HCT116 (cell line): ENCODE data around the gene GCC1. TPM values are rescaled to one million over a fixed set of nuclear protein-coding genes. Genes with fewer than 3 reads are reported as not detected.

Experiments
- ATAC-seq: fragments of 200-7000 bp; cut with Tn5 transposase; 2 replicates; pipeline ENCODE4 v1.9.1; 2020; ENCODE audit warnings: mild to moderate bottlenecking, moderate library complexity
- BruUV-seq: library from RNA; stranded (reverse); fragments of 400-500 nt; replicated peaks from 2 replicates; lab custom pipeline; 2021; lab: Mats Ljungman, UMichigan
- CTCF ChIA-PET: fragments of 300-600 bp; sonication (Branson Sonifier 250); formaldehyde crosslinking; loops from one replicate; lab custom pipeline; 2021; ENCODE audit warnings: antibody characterized with exemption; lab: Charles Lee
- POLR2A ChIA-PET: fragments of 300-600, 350-600 bp; sonication (Branson Sonifier 250); formaldehyde crosslinking; loops from one replicate; lab custom pipeline; 2021; ENCODE audit warnings: antibody characterized with exemption; lab: Charles Lee
- RAD21 ChIA-PET, 2 experiments: fragments of 300-600 bp; sonication (Branson Sonifier 250); formaldehyde crosslinking; loops; one replicate each; lab custom pipeline; 2023; ENCODE audit warnings: low total read pairs in 2 of 2; ENCODE audit not compliant: uncharacterized antibody in 2 of 2, unreplicated experiment in 2 of 2, low non-redundant PET in 1 of 2; lab: Charles Lee
- DNase-seq: peaks from one replicate; pipeline ENCODE4 v3.0.0-alpha.2; 2010; ENCODE audit warnings: low read depth, low spot score
- H2AFZ ChIP-seq: fragments of 200-600 bp; shearing (Covaris generic), sonication (generic); 2 replicates; pipeline ENCODE4 v1.6.1; 2017; ENCODE audit warnings: low read depth, mixed run types, mixed read lengths, antibody characterized with exemption, low read length; ENCODE audit not compliant: poor library complexity, severe bottlenecking
- H3K27ac ChIP-seq: 2 replicates; pipeline ENCODE4 v1.5.1; 2012; ENCODE audit warnings: low read depth, low read length
- H3K27me3 ChIP-seq: fragments of 200-600 bp; sonication (generic); 2 replicates; pipeline ENCODE4 v1.6.1; 2016; ENCODE audit warnings: mixed run types, low read length, mixed read lengths; ENCODE audit not compliant: insufficient read depth
- H3K36me3 ChIP-seq, 2 experiments: fragments of 200-500 bp in 1 of 2; fragments of 200-600 bp in 1 of 2; sonication (Bioruptor generic) in 1 of 2; sonication (generic) in 1 of 2; 2 replicates each; pipeline versions ENCODE4 v1.5.1 to v1.6.1; 2014 to 2016; ENCODE audit warnings: low read length in 2 of 2, inconsistent platforms in 1 of 2, mixed read lengths in 1 of 2, mixed run types in 1 of 2; ENCODE audit not compliant: insufficient read depth in 2 of 2, control insufficient read depth in 1 of 2
- H3K4me1 ChIP-seq, 2 experiments: fragments of 200-600 bp in 1 of 2; sonication (generic) in 1 of 2; 2 replicates each; pipeline versions ENCODE4 v1.5.1 to v1.6.1; 2012 to 2017; ENCODE audit warnings: low read length in 2 of 2, inconsistent platforms in 1 of 2, mild to moderate bottlenecking in 1 of 2, mixed read lengths in 1 of 2, mixed run types in 1 of 2, moderate library complexity in 1 of 2; ENCODE audit not compliant: insufficient read depth in 2 of 2, control insufficient read depth in 1 of 2
- H3K4me2 ChIP-seq: fragments of 200-600 bp; sonication (generic); 2 replicates; pipeline ENCODE4 v1.6.1; 2017; ENCODE audit warnings: mixed run types, low read length, mixed read lengths
- H3K4me3 ChIP-seq, 2 experiments: fragments of 200-600 bp in 1 of 2; sonication (generic) in 1 of 2; replicated peaks in 1 of 2; 2 replicates each; pipeline ENCODE4 v1.5.1; 2011 to 2016; ENCODE audit warnings: low read length in 2 of 2, control low read depth in 1 of 2, low read depth in 1 of 2, mild to moderate bottlenecking in 1 of 2, mixed read lengths in 1 of 2, mixed run types in 1 of 2
- H3K79me2 ChIP-seq: fragments of 200-600 bp; sonication (generic); 2 replicates; pipeline ENCODE4 v1.6.1; 2017; ENCODE audit warnings: mild to moderate bottlenecking, mixed run types, low read length, moderate library complexity, mixed read lengths; ENCODE audit not compliant: insufficient read depth
- H3K9ac ChIP-seq: fragments of 200-600 bp; sonication (generic); 2 replicates; pipeline ENCODE4 v1.6.1; 2016; ENCODE audit warnings: low read length, mixed read lengths
- H3K9me2 ChIP-seq: fragments of 200-600 bp; sonication (generic), shearing (Covaris generic); 2 replicates; pipeline ENCODE4 v1.6.1; 2017; ENCODE audit warnings: mixed run types, mild to moderate bottlenecking, moderate library complexity; ENCODE audit not compliant: insufficient read depth
- H3K9me3 ChIP-seq, 2 experiments: fragments of 200-500 bp in 1 of 2; fragments of 200-600 bp in 1 of 2; sonication (Bioruptor generic) in 1 of 2; sonication (generic) in 1 of 2; 2 replicates each; pipeline ENCODE4 v1.6.1; 2014 to 2017; ENCODE audit warnings: low read length in 2 of 2, mixed read lengths in 2 of 2, inconsistent platforms in 1 of 2, low read depth in 1 of 2, mild to moderate bottlenecking in 1 of 2, mixed run types in 1 of 2, moderate library complexity in 1 of 2; ENCODE audit not compliant: control insufficient read depth in 1 of 2, insufficient read depth in 1 of 2
- H4K20me1 ChIP-seq: fragments of 200-600 bp; sonication (generic), shearing (Covaris generic); 2 replicates; pipeline ENCODE4 v1.6.1; 2017; ENCODE audit warnings: mixed run types, mild to moderate bottlenecking, moderate library complexity; ENCODE audit not compliant: insufficient read depth
- CBX3 ChIP-seq: IDR thresholded peaks from 2 replicates; pipeline ENCODE4 v1.6.1; 2012; ENCODE audit warnings: low read depth
- EGR1 ChIP-seq: IDR thresholded peaks from 2 replicates; pipeline ENCODE4 v1.6.1; 2012; ENCODE audit warnings: low read depth
- ELF1 ChIP-seq: IDR thresholded peaks from 2 replicates; pipeline ENCODE4 v1.6.1; 2012; ENCODE audit warnings: low read depth, borderline replicate concordance
- EZH2 ChIP-seq: fragments of 200-600 bp; sonication (generic); IDR thresholded peaks from 2 replicates; pipeline ENCODE4 v1.6.1; 2017; ENCODE audit warnings: antibody characterized with exemption, mixed run types
- EZH2phosphoT487 ChIP-seq: fragments of 200-600 bp; IDR thresholded peaks from 2 replicates; pipeline ENCODE4 v1.6.1; 2018; ENCODE audit warnings: antibody characterized with exemption, borderline replicate concordance
- FOSL1 ChIP-seq: IDR thresholded peaks from 2 replicates; pipeline ENCODE4 v1.6.1; 2012; ENCODE audit warnings: low read depth
- JUND ChIP-seq: IDR thresholded peaks from 2 replicates; pipeline ENCODE4 v1.6.1; 2012
- POLR2A ChIP-seq: IDR thresholded peaks from 2 replicates; pipeline ENCODE4 v1.7.0; 2011; ENCODE audit warnings: borderline replicate concordance; ENCODE audit not compliant: insufficient read depth, insufficient read length; ENCODE audit errors: extremely low read depth
- POLR2AphosphoS5 ChIP-seq: IDR thresholded peaks from 2 replicates; pipeline ENCODE4 v1.6.1; 2011; ENCODE audit warnings: mild to moderate bottlenecking, low read depth, low read length, moderate library complexity
- RAD21 ChIP-seq: IDR thresholded peaks from 2 replicates; pipeline ENCODE4 v1.6.1; 2012; ENCODE audit warnings: low read depth, mild to moderate bottlenecking
- SIN3A ChIP-seq: IDR thresholded peaks from 2 replicates; pipeline ENCODE4 v1.6.1; 2012; ENCODE audit warnings: low read depth
- SP1 ChIP-seq: IDR thresholded peaks from 2 replicates; pipeline ENCODE4 v1.6.1; 2012; ENCODE audit warnings: low read depth
- TCF7L2 ChIP-seq: IDR thresholded peaks from 2 replicates; pipeline ENCODE4 v1.7.0; 2011; ENCODE audit warnings: borderline replicate concordance, inconsistent platforms; ENCODE audit not compliant: insufficient read depth, insufficient read length; ENCODE audit errors: extremely low read depth
- YY1 ChIP-seq: IDR thresholded peaks from 2 replicates; pipeline ENCODE4 v1.6.1; 2011; ENCODE audit warnings: low read length, low read depth, moderate library complexity, mild to moderate bottlenecking; ENCODE audit not compliant: insufficient replicate concordance; ENCODE audit errors: extremely low read depth
- ZFX ChIP-seq: fragments of 450-650 bp; IDR thresholded peaks from 2 replicates; pipeline ENCODE4 v1.6.1; 2017
- intact Hi-C: fragments of 100-400 bp; cut with micrococcal nuclease; formaldehyde crosslinking; loops from 2 replicates; pipeline ENCODE4 v1.10.0; 2022
- total RNA-seq: library from RNA; stranded (reverse); gene quantifications from one replicate; pipeline ENCODE4 v1.2.1, GENCODE V29; 2021; ENCODE audit not compliant: unreplicated experiment
- TF ChIP-seq, protein P1 (sequence below): IDR thresholded peaks from 2 replicates; pipeline ENCODE4 v1.6.1; 2012
- TF ChIP-seq, protein P2 (sequence below): IDR thresholded peaks from 2 replicates; pipeline ENCODE4 v1.6.1; 2011; ENCODE audit warnings: mild to moderate bottlenecking, low read length, moderate library complexity; ENCODE audit not compliant: insufficient replicate concordance; ENCODE audit errors: extremely low read depth
- TF ChIP-seq, protein P3 (sequence below): IDR thresholded peaks from 2 replicates; pipeline ENCODE4 v1.6.1; 2012

The GCC1 gene
- total RNA-seq, 1 experiment from 2014 or later = 17.9 TPM

DNA sequence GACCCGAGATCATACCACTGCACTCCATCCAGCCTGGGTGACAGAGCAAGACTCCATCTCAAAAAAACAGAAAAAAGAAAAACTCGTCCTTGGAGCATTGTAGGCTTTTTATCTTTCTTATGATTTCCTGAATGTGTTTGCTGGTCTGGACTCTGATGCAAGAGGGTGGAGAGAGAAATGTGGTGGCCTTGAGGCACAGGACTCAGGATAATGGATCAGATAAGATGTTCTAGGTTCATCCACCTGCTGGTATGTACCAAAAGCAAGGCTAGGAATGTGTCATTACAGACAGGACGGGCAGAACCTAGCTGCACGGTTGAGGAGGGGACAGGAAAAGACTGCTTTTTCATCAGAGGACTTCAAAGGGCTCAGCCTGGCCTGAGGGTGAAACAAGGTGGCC, 33.5 kb downstream of the GCC1 start:
- Histone ChIP-seq H4K20me1 (no peaks in the 10 kb centered on the region), H3K9me2 (no peaks in the 10 kb centered on the region), H3K27me3 (0 out of 2 replicates have a peak, but pooled peaks cover 4% of the 10 kb centered on the region), H3K9me3 (peaks cover 0 to 4% of the 10 kb centered on the region in 2 experiments; a peak in 2 of 4 replicates), H3K4me3 (no peak overlapping the region), H3K27ac (no peak overlapping the region), H3K4me1 (no peaks in the 10 kb centered on the region), H3K9ac (no peak overlapping the region), H3K79me2 (no peaks in the 10 kb centered on the region), H2AFZ (no peak overlapping the region), H3K4me2 (no peak overlapping the region), H3K36me3 (no peaks in the 10 kb centered on the region)
- no TSS peak for BruUV-seq
- no peak for ATAC-seq
- TF ChIP-seq, protein P1, sequence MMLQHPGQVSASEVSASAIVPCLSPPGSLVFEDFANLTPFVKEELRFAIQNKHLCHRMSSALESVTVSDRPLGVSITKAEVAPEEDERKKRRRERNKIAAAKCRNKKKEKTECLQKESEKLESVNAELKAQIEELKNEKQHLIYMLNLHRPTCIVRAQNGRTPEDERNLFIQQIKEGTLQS = no peak
- TF ChIP-seq JUND = no peak
- no peak for TF ChIP-seq EZH2
- TF ChIP-seq YY1 = no peak
- no peak for TF ChIP-seq SIN3A
- no peak for TF ChIP-seq POLR2A
- TF ChIP-seq TCF7L2 = no peak
- no peak for TF ChIP-seq SP1
- TF ChIP-seq, protein P2, sequence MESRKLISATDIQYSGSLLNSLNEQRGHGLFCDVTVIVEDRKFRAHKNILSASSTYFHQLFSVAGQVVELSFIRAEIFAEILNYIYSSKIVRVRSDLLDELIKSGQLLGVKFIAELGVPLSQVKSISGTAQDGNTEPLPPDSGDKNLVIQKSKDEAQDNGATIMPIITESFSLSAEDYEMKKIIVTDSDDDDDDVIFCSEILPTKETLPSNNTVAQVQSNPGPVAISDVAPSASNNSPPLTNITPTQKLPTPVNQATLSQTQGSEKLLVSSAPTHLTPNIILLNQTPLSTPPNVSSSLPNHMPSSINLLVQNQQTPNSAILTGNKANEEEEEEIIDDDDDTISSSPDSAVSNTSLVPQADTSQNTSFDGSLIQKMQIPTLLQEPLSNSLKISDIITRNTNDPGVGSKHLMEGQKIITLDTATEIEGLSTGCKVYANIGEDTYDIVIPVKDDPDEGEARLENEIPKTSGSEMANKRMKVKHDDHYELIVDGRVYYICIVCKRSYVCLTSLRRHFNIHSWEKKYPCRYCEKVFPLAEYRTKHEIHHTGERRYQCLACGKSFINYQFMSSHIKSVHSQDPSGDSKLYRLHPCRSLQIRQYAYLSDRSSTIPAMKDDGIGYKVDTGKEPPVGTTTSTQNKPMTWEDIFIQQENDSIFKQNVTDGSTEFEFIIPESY = no peak
- TF ChIP-seq RAD21 = no peak
- TF ChIP-seq, protein P3, sequence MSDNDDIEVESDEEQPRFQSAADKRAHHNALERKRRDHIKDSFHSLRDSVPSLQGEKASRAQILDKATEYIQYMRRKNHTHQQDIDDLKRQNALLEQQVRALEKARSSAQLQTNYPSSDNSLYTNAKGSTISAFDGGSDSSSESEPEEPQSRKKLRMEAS = no peak
- TF ChIP-seq EGR1 = no peak
- TF ChIP-seq ZFX = no peak
- TF ChIP-seq FOSL1 = no peak
- TF ChIP-seq CBX3 = no peak
- TF ChIP-seq EZH2phosphoT487 = no peak
- no peak for TF ChIP-seq ELF1
- no peak for TF ChIP-seq POLR2AphosphoS5
- ChIA-PET POLR2A (no interaction called here), RAD21 (no interaction called here), CTCF (no interaction called here)
- no peak for DNase-seq
- intact Hi-C loops = no loop called here
